Stimulated activated CD4-positive, alpha-beta T cell treated with anti-CD3 and anti-CD28 coated beads, Interleukin-2, amount 100 ng/mL, for 4 hours (primary cell): Measurements from ENCODE around the gene DDX10.

Experiments
- DNase-seq: peaks from one replicate; pipeline ENCODE4 v3.0.0-alpha.2; 2020; ENCODE audit warnings: low read depth

The DDX10 gene

DNA sequence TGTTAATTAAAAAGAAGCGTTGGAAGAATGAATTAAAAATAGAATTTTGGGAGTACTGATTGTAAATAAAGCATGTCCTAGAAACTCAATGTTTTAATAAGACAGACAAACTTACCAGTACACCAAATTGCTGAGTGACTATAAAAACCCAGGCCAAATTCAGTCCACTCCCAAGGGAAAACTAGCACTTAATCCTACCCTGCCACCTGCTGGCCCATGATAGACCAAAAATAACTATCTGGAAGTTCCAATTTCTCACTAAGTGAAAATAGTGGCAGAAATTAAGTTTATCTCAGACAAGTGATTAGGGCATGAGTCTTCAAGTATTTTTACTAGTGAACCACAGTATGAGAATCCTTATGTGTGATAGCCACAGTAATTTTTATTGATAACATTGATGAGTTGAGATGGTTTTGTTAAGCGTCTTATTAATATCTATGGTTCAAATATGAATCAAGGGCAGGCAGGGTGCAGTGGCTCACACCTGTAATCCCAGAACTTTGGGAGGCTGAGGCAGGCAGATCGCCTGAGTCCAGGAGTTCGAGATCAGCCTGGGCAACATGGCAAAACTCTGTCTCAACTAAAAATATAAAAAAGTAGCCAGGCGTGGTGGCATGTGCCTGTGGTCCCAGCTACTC, 9.8 kb upstream of the DDX10 start:
- DNase-seq: no peak

DNA sequence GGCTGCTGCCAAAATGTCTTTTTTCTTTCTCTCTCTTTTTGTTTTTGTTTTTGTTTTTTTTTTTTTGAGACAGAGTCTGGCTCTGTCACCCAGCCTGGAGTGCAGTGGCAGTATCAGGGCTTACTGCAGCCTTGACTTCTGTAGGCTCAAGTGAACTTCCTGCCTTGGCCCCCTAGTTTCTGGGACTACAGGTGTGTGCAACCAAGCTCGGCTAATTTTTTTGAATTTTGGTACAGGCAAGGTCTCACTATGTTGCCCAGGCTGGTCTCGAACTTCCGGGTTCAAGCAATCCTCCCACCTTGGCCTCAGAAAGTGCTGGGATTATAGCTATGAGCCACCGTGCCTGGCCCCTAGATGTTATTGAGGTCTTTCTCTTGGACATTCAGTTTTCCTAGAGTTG, 2.2 kb upstream of the DDX10 start:
- no peak for DNase-seq

- DNase-seq: no peak
Measured at GRCh38 chr11:108663154-108663877, 1.6 kb upstream of the DDX10 start.

DNA sequence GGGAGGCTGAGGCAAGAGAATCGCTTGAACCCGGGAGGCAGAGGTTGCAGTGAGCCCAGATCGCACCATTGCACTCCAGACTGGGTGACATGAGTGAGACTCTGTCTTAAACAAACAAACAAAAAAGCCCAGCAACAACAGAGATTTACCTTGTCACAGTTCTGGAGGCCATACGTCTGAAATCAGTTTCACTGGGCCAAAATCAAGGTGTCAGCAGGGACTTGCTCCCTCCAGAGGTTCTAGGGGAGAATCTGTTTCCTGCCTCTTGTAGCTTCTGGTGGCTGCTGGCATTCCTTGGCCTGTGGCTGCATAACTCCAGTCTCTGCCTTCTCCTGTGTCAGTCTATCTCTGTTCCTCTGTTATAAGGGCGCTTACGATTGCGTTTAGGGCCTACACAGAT, 1.5 kb downstream of the DDX10 start:
- DNase-seq: no peak

DNA sequence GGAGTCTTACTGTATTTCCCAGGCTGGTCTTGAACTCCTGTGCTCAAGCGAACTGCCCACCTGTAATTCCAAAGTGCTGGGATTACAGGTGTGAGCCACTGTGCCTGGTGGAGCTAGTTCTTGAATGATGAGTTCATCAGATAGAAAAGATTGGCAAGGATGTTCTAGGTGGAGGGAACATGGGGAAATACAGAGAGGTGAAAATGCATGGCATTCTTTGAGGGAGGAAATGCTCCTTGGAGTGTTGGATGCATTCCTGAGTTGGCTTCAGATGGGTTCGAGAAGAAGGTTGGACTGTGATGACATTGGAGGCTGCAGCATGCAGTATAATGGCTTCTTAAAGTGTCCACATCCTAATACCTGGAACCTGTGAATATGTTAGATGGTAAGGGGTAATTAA, 4.4 kb downstream of the DDX10 start:
- DNase-seq: no peak

GRCh38 chr11:108669711-108670110, 4.8 kb downstream of the DDX10 start:
- no peak for DNase-seq

DNA sequence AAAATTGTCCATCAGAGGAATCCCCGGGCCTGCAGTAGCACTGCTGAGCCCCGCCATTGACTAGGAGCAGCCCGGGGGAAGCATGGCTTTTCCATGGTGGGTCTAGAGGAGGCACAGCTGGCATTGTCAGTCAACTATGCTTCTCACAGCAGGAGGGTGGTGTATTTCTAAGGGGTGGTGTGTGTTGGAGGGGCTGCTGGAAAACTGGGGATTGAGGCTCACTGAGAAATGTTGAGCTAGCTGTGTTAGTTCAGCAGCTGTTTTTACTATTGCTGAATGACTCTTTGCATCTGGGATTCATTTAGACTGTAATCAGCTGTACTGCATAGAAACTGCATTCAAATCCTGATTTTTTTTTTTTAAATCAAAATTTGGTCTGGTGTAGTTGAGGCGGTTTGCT, 5.6 kb downstream of the DDX10 start:
- no peak for DNase-seq

GRCh38 chr11:108672113-108672512, 7.2 kb downstream of the DDX10 start:
- DNase-seq: no peak

- DNase-seq: no peak
Measured at GRCh38 chr11:108672786-108673185, 7.9 kb downstream of the DDX10 start.

DNA sequence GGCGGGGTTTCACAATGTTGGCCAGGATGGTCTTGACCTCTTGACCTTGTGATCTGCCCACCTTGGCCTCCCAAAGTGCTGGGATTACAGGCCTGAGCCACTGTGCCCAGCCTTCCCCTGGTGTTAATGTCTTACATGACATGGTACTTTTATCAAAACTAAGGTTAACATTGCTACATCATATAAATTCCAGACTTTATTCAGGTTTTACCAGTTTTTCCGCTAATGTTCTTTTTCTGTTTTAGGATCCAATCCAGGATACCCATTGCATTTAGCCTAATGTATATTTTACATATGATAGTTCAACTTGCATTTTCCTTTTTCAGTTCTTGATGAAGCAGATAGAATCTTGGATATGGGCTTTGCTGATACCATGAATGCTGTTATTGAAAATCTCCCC, 14.2 kb downstream of the DDX10 start:
- DNase-seq: no peak

- no peak for DNase-seq
Measured at GRCh38 chr11:108680271-108680670, 15.4 kb downstream of the DDX10 start.

GRCh38 chr11:108685419-108686130, 20.7 kb downstream of the DDX10 start:
- DNase-seq: no peak

DNA sequence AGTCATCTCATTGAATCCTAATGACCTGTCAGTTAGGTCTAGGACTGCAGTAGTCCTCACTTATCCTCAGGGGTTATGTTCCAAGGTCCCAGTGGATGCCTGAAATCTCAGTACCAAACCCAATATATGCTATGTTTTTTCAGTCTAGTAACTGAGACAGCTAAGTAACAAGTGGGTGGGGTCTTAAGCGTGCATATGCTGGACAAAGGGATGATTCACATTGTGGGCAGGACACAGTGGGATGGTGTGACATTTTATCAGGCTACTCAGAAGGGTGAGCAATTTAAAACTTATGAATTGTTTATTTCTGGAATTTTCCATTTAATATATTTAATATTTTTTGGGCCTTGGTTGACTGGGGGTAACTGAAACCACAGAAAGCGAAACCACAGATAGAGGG, 29.0 kb downstream of the DDX10 start:
- no peak for DNase-seq

- no peak for DNase-seq
Measured at GRCh38 chr11:108694846-108695245, 30.0 kb downstream of the DDX10 start.

GRCh38 chr11:108697872-108698473, 33.1 kb downstream of the DDX10 start:
- no peak for DNase-seq

- DNase-seq: no peak
Measured at GRCh38 chr11:108698844-108699642, 34.2 kb downstream of the DDX10 start.

- no peak for DNase-seq
Measured at GRCh38 chr11:108703916-108704315, 39.0 kb downstream of the DDX10 start.

- DNase-seq: no peak
Measured at GRCh38 chr11:108705061-108705460, 40.2 kb downstream of the DDX10 start.

DNA sequence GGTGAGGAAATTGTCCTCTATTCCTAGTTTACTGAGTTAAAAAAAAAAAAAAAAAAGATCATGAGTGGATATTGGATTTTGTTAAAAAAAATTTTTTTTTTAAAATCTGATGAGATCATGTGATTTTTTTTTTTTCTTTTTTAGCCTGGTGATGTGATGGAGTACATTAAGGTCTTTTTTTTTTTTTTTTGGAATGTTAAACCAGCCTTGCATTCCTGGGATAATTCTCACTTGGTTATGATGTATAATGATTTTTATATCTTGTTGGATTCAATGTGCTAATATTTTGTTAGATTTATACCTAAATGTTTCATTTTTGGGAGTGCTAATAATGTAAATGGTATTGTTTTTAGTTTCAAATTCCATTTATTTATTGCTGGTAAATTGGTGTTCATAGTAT, 43.3 kb downstream of the DDX10 start:
- no peak for DNase-seq

GRCh38 chr11:108709741-108710140, 44.9 kb downstream of the DDX10 start:
- DNase-seq: no peak

DNA sequence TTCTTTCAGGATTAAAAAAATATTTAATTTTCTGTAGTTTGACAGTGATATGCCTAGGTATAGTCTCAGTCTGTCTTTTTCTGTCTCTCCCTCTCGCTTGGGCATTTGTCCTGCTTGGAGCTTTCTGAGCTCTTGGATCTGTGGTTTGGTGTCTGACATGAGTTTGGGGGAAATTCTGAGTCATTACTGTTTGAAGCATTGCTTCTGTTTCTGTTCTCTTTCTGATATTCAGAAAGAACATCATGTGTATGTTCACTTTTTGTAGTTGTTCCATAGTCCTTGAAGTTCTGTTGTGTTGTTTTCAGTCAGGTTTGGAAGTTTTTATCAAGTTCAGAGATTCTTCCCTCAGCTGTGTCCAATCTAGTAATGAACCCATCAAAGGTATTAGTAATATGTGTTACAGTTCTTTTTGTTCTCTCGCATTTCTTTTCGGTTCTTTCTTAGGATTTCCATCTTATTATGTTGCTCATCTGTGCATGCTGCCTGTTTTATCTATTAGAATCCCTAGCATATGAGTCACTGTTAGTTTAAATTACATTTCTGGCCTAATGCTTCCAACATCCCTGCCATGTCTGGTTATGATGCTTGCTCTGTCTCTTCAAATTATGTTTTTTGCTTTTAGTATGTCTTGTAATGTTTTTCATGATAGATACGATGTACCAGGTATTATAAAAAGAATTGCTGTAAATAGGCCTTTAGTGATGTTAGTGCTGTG, 48.4 kb downstream of the DDX10 start:
- no peak for DNase-seq
